DND-41 (cell line): ENCODE measurements around the gene PNCK.

Source experiments
- ATAC-seq: fragments of 200-7000 bp; cut with Tn5 transposase; 3 replicates; pipeline ENCODE4 v1.9.1; 2021; ENCODE audit warnings: low read depth; ENCODE audit not compliant: insufficient read depth
- DNase-seq: peaks from one replicate; pipeline ENCODE4 v3.0.0-alpha.2; 2020
- H2AFZ ChIP-seq: 2 replicates; pipeline ENCODE4 v1.6.0; 2012; ENCODE audit warnings: low read depth, low read length
- H3K27ac ChIP-seq: 2 replicates; pipeline ENCODE4 v1.5.1; 2012; ENCODE audit warnings: low read length, inconsistent platforms
- H3K27me3 ChIP-seq: fragments of 200-600 bp; sonication (generic); 2 replicates; pipeline ENCODE4 v1.6.0; 2012; ENCODE audit warnings: low read length, mild to moderate bottlenecking, inconsistent platforms; ENCODE audit not compliant: insufficient read depth, poor library complexity
- H3K36me3 ChIP-seq: 2 replicates; pipeline ENCODE4 v1.5.1; 2012; ENCODE audit warnings: low read length, inconsistent platforms; ENCODE audit not compliant: insufficient read depth
- H3K4me1 ChIP-seq: 2 replicates; pipeline ENCODE4 v1.5.1; 2012; ENCODE audit warnings: mild to moderate bottlenecking, low read length; ENCODE audit not compliant: insufficient read depth
- H3K4me2 ChIP-seq: 2 replicates; pipeline ENCODE4 v1.6.0; 2012; ENCODE audit warnings: mild to moderate bottlenecking, moderate library complexity, low read length, inconsistent platforms; ENCODE audit not compliant: insufficient read depth
- H3K4me3 ChIP-seq, 2 experiments: fragments of 200-600 bp in 1 of 2; shearing (Covaris generic) in 1 of 2; 2 replicates each; pipeline ENCODE4 v1.5.1; 2012 to 2016; ENCODE audit warnings: inconsistent platforms in 2 of 2, low read length in 2 of 2, mild to moderate bottlenecking in 2 of 2, low read depth in 1 of 2, moderate library complexity in 1 of 2
- H3K79me2 ChIP-seq: 2 replicates; pipeline ENCODE4 v1.6.0; 2012; ENCODE audit warnings: low read length, inconsistent platforms; ENCODE audit not compliant: insufficient read depth
- H3K9ac ChIP-seq: 2 replicates; pipeline ENCODE4 v1.6.0; 2012; ENCODE audit warnings: low read depth, mild to moderate bottlenecking, inconsistent platforms, low read length, moderate library complexity
- H3K9me3 ChIP-seq: 2 replicates; pipeline ENCODE4 v1.5.1; 2012; ENCODE audit warnings: low read length, moderate library complexity, mild to moderate bottlenecking, inconsistent platforms; ENCODE audit not compliant: insufficient read depth, severe bottlenecking
- H4K20me1 ChIP-seq: 2 replicates; pipeline ENCODE4 v1.6.0; 2012; ENCODE audit warnings: low read length; ENCODE audit not compliant: insufficient read depth
- CTCF ChIP-seq: IDR thresholded peaks from 2 replicates; pipeline ENCODE4 v1.5.1; 2012; ENCODE audit warnings: borderline replicate concordance, low read length, moderate library complexity, mild to moderate bottlenecking; ENCODE audit not compliant: poor library complexity, severe bottlenecking; ENCODE audit errors: extremely low read depth
- EZH2 ChIP-seq: IDR thresholded peaks from 3 replicates; pipeline ENCODE4 v1.6.1; 2012; ENCODE audit warnings: borderline replicate concordance, low read depth, mild to moderate bottlenecking, moderate library complexity, low read length, inconsistent platforms; ENCODE audit not compliant: severe bottlenecking

Gene PNCK

GRCh38 chrX:153626025-153626633 lies 47.5 kb downstream of the PNCK start:
- Histone ChIP-seq H4K20me1 (no peaks in the 10 kb centered on the region), H3K9ac (no peak overlapping the region)

GRCh38 chrX:153625271-153626024 lies 48.2 kb downstream of the PNCK start:
- Histone ChIP-seq H4K20me1 (no peaks in the 10 kb centered on the region), H3K4me1 (no peaks in the 10 kb centered on the region), H2AFZ (no peak overlapping the region), H3K4me2 (no peak overlapping the region), H3K36me3 (no peaks in the 10 kb centered on the region), H3K27me3 (no peaks in the 10 kb centered on the region), H3K4me3 (no peak overlapping the region), H3K9ac (no peak overlapping the region), H3K27ac (no peak overlapping the region), H3K9me3 (no peaks in the 10 kb centered on the region), H3K79me2 (no peaks in the 10 kb centered on the region)
- DNase-seq (no peak), ATAC-seq (no peak)
- TF ChIP-seq EZH2, result no peak
- no peak for TF ChIP-seq CTCF

More at GRCh38 chrX:153626025-153626633, 47.5 kb downstream of the PNCK start:
- Histone ChIP-seq H3K27me3 (no peaks in the 10 kb centered on the region), H3K9me3 (no peaks in the 10 kb centered on the region), H3K27ac (no peak overlapping the region), H3K79me2 (no peaks in the 10 kb centered on the region), H2AFZ (no peak overlapping the region), H3K4me2 (no peak overlapping the region), H3K36me3 (no peaks in the 10 kb centered on the region), H3K4me3 (no peak overlapping the region), H3K4me1 (no peaks in the 10 kb centered on the region)
- DNase-seq (no peak), ATAC-seq (no peak)
- TF ChIP-seq CTCF (no peak), EZH2 (no peak)

GRCh38 chrX:153624196-153625091 lies 49.2 kb downstream of the PNCK start:
- Histone ChIP-seq H3K4me3 (no peak overlapping the region), H3K4me1 (no peaks in the 10 kb centered on the region), H3K9me3 (no peaks in the 10 kb centered on the region), H4K20me1 (no peaks in the 10 kb centered on the region), H2AFZ (no peak overlapping the region), H3K9ac (no peak overlapping the region), H3K27ac (no peak overlapping the region), H3K27me3 (no peaks in the 10 kb centered on the region), H3K36me3 (no peaks in the 10 kb centered on the region), H3K79me2 (no peaks in the 10 kb centered on the region), H3K4me2 (no peak overlapping the region)
- no peak for TF ChIP-seq EZH2
- no peak for TF ChIP-seq CTCF
- ATAC-seq (no peak), DNase-seq (no peak)
